Heart right ventricle (tissue), 16 donors: ENCODE results near the gene SECTM1. TPM values are rescaled to one million over a fixed set of nuclear protein-coding genes. Genes with fewer than 3 reads are reported as not detected.
"Not testable (repeated sequence)": the region's sequence is repeated elsewhere in the genome, so short reads cannot be mapped to it uniquely, and the experiment has no call there.

Experiments
- ATAC-seq, 8 donors: fragments of 200-7000 bp; cut with Tn5 transposase; one replicate each; pipeline ENCODE4 v1.9.1; 2020; ENCODE audit warnings: mild to moderate bottlenecking in 8 of 8, moderate library complexity in 8 of 8, moderate number of reproducible peaks in 1 of 8
- DNase-seq, 2 donors: peaks; one replicate each; pipeline ENCODE4 v3.0.0-alpha.2; 2020
- H3K27ac ChIP-seq, 10 donors: fragments of 200-600 bp; sonication (generic) in 2 of 10; one replicate each; pipeline versions ENCODE4 v1.5.0 to v1.8.0; 2020 to 2022; ENCODE audit warnings: mild to moderate bottlenecking in 3 of 10
- H3K27me3 ChIP-seq, 7 donors: fragments of 200-600 bp; one replicate each; pipeline ENCODE4 v1.8.0; 2021 to 2022; ENCODE audit warnings: mild to moderate bottlenecking in 2 of 7
- H3K36me3 ChIP-seq, 9 donors: fragments of 200-600 bp; sonication (generic) in 1 of 9; one replicate each; pipeline versions ENCODE4 v1.5.0 to v1.8.0; 2020 to 2022; ENCODE audit warnings: mild to moderate bottlenecking in 2 of 9
- H3K4me1 ChIP-seq, 9 donors: fragments of 200-600 bp; sonication (generic) in 1 of 9; one replicate each; pipeline versions ENCODE4 v1.5.0 to v1.8.0; 2020 to 2022; ENCODE audit warnings: mild to moderate bottlenecking in 4 of 9
- H3K4me3 ChIP-seq, 10 donors: fragments of 200-600 bp; sonication (generic) in 2 of 10; one replicate each; pipeline versions ENCODE4 v1.5.0 to v1.8.0; 2020 to 2022; ENCODE audit warnings: mild to moderate bottlenecking in 7 of 10, moderate library complexity in 2 of 10
- H3K9me3 ChIP-seq, 11 donors: fragments of 200-600 bp in 10 of 11; sonication (generic) in 2 of 11; one replicate each; pipeline versions ENCODE4 v1.5.0 to v1.8.0; 2013 to 2022; ENCODE audit warnings: mild to moderate bottlenecking in 2 of 11, control low read depth in 1 of 11, moderate library complexity in 1 of 11
- CTCF ChIP-seq, 9 donors: fragments of 200-600 bp; sonication (generic) in 2 of 9; IDR thresholded peaks; one replicate each; pipeline versions ENCODE4 v1.5.0 to v1.8.0; 2021 to 2022; ENCODE audit warnings: antibody characterized with exemption in 9 of 9, mild to moderate bottlenecking in 5 of 9, moderate library complexity in 1 of 9
- WGBS, 2 donors: extraction: QIAGEN DNeasy Blood & Tissue Kit; methylation state at CpG; one replicate each; pipeline ENCODE4 v1.1.7; 2013; ENCODE audit warnings: inconsistent platforms in 1 of 2; 5-methylcytosine and 5-hydroxymethylcytosine counted together
- intact Hi-C, 10 donors: fragments of 100-400 bp; cut with DNase I; formaldehyde crosslinking; loops; one replicate each; pipeline versions ENCODE4 v1.11.1 to v1.14.2; 2022
- polyA plus RNA-seq, 2 donors: library from polyadenylated mRNA; stranded (reverse); fragments of 200-250 nt; gene quantifications; one replicate each; pipeline ENCODE4 v1.2.3, GENCODE V29; 2013
- total RNA-seq, 10 donors: library from RNA; stranded (reverse); fragmentation: NEBNext Ultra II Directional in 3 of 10; extraction: Animal tissue kit (Norgen Biotek cat#: 25700) in 3 of 10; gene quantifications; one replicate each; pipeline versions ENCODE4 v1.2.1 to v1.2.4, GENCODE V29; 2021 to 2023
- donor health status: Arrhythmogenic right ventricular cardiomyopathy.
- donor health status: ischemic (EF 13 %, LVEDD 7.1; RV severe dilation, severe dysfunction).
- donor health status: healthy with polysubstance abuse.
- donor health status: DM: no; HTN: yes; CAD: no.
- donor health status: DM: no; HTN: no; CAD: no.
- donor health status: ischemic (EF 25% LVEDD 6.9; RV normal size, moderate dysfunction).
- donor health status: ischemic (EF 25% LVEDD 5.7; RV mildly dilated, moderate dysfunction).
- donor health status: healthy.
- donor health status: DM: yes; HTN: yes; CAD: no.
- donor health status: Ischemic cardiomyopathy.
- donor health status: ischemic (EF 35%, LVEDD 5.7; RV mildly dilated, moderate dysfunction).
- donor health status: nonischemic (EF 11% LVEDD 7.7; RV severe dilation, severe dysfunction).
- donor health status: DM: yes; HTN: yes; CAD: no.
- donor health status: PGD.
- donor health status: ischemic (EF 29% LVEDD 5.4; RV normal size, mild dysfunction).
- donor health status: nonischemic (EF 23%, LVEDD 6.1; RV moderate dilation, normal function).

SECTM1 gene
- total and polyA plus RNA-seq, 12 donors, result 1.7 to 29.9 (median 3.6) TPM

- intact Hi-C loops, result no loop called here
- DNase-seq (no peak), ATAC-seq (no peak)
- peaks cover 0 to 62% (median 36%) of the 10 kb centered on the region in 7 donors for H3K27me3 ChIP-seq
- 64 to 72% methylated on average over 23 of the region's 23 CpGs for WGBS, 2 donors
- H3K27ac ChIP-seq, result no peak overlapping the region
- H3K9me3 ChIP-seq, result no peaks in the 10 kb centered on the region
- H3K4me3 ChIP-seq, result no peak overlapping the region
- peaks cover 2 to 21% (median 9%) of the 10 kb centered on the region in 9 donors for H3K4me1 ChIP-seq
- TF ChIP-seq CTCF (IDR thresholded peaks at IDR 0.05), result no peak
- no peaks in the 10 kb centered on the region for H3K36me3 ChIP-seq
Measured at GRCh38 chr17:82380860-82381702, 47.5 kb upstream of the SECTM1 start.

GRCh38 chr17:82378741-82379021 lies 45.1 kb upstream of the SECTM1 start:
- DNase-seq (no peak), ATAC-seq (no peak)
- no peaks in the 10 kb centered on the region for H3K36me3 ChIP-seq
- WGBS, 2 donors, result 67 to 71% methylated on average over 10 of the region's 10 CpGs
- no peak overlapping the region for H3K27ac ChIP-seq
- H3K4me1 ChIP-seq, result no peaks in the 10 kb centered on the region
- H3K9me3 ChIP-seq, result no peaks in the 10 kb centered on the region
- no peak overlapping the region for H3K4me3 ChIP-seq
- H3K27me3 ChIP-seq, result peaks cover 13 to 63% (median 56%) of the 10 kb centered on the region in 7 donors
- intact Hi-C loops, result no loop called here
- TF ChIP-seq CTCF (IDR thresholded peaks at IDR 0.05), result no peak

- TF ChIP-seq CTCF (IDR thresholded peaks at IDR 0.05), result no peak
- WGBS, 2 donors, result 77 to 82% methylated on average over 31 of the region's 31 CpGs
- H3K9me3 ChIP-seq, result no peaks in the 10 kb centered on the region
- H3K27ac ChIP-seq, result no peak overlapping the region
- peaks cover 0 to under 1% (median 0%) of the 10 kb centered on the region in 9 donors for H3K4me1 ChIP-seq
- ATAC-seq, result no peak
- H3K36me3 ChIP-seq, result no peaks in the 10 kb centered on the region
- DNase-seq, result no peak
- intact Hi-C loops, result no loop called here
- H3K27me3 ChIP-seq, result peaks cover 13 to 67% (median 60%) of the 10 kb centered on the region in 7 donors
- no peak overlapping the region for H3K4me3 ChIP-seq
Measured at GRCh38 chr17:82377924-82378740, 44.6 kb upstream of the SECTM1 start.

- H3K36me3 ChIP-seq, H3K27ac ChIP-seq, intact Hi-C loops, DNase-seq, H3K4me1 ChIP-seq, H3K4me3 ChIP-seq, H3K9me3 ChIP-seq, ATAC-seq: not testable (repeated sequence)
- 48 to 62% methylated on average over 2 to 3 of the region's 5 CpGs for WGBS, 2 donors
- H3K27me3 ChIP-seq, result peaks cover 13 to 76% (median 69%) of the 10 kb centered on the region in 7 donors
Measured at GRCh38 chr17:82377294-82377693, 43.7 kb upstream of the SECTM1 start.
